Esophagus muscularis mucosa (tissue), 4 donors: ENCODE results near the gene ID2.

Source experiments
- CTCF ChIP-seq, 3 experiments: fragments of 200-600 bp in 2 of 3; fragments of 450-650 bp in 1 of 3; sonication (generic) in 2 of 3; IDR thresholded peaks; one replicate each; pipeline ENCODE4 v1.5.1; 2017 to 2019; ENCODE audit warnings: antibody characterized with exemption in 3 of 3, mild to moderate bottlenecking in 2 of 3, moderate library complexity in 1 of 3
- EP300 ChIP-seq: sonication (generic); formaldehyde crosslinking; IDR thresholded peaks from one replicate; pipeline ENCODE4 v1.6.1; 2017; ENCODE audit warnings: antibody characterized with exemption
- POLR2A ChIP-seq: fragments of 450-650 bp; IDR thresholded peaks from one replicate; pipeline ENCODE4 v1.6.1; 2017; ENCODE audit warnings: antibody characterized with exemption, moderate library complexity, mild to moderate bottlenecking, low read depth
- POLR2AphosphoS5 ChIP-seq, 2 donors: sonication (generic); formaldehyde crosslinking; IDR thresholded peaks; one replicate each; pipeline ENCODE4 v1.6.1; 2017; ENCODE audit warnings: antibody characterized with exemption in 2 of 2

- no peak for TF ChIP-seq CTCF (IDR thresholded peaks at IDR 0.05)
- no peak for TF ChIP-seq POLR2AphosphoS5 (IDR thresholded peaks at IDR 0.05)
- TF ChIP-seq POLR2A: no peak
- TF ChIP-seq EP300: no peak
These were observed 22.6 kb upstream of the ID2 start for GRCh38 chr2:8659092-8659734.
